HG03045 (cell line): Measurements from ENCODE around the gene LITAF.

Source experiments
- ATAC-seq: cut with Tn5 transposase; IDR thresholded peaks from one replicate; pipeline ENCODE4 v1.9.1; 2021; ENCODE audit warnings: mild to moderate bottlenecking, moderate library complexity; ENCODE audit not compliant: unreplicated experiment

Gene LITAF

DNA sequence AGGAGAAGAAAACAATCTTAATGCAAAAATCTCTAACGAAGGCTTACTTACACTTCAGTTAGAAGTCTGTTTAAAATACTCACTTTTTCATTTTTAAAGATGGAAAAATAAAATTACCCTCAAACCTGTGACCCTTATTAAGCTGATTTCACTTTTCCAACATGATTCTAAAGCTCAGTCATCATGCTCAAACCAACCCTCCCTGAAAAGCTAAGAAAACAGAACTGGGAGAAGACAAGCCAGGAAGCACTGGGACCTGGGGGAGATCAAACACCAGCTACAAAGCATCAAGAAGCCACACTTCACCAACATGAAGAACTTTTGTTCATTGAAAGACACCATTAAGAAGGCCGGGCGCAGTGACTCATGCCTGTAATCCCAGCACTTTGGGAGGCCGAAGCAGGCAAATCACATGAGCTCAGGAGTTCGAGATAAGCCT lies 88.8 kb downstream of the LITAF start:
- ATAC-seq: no peak
